ENCODE data around the gene SMYD2.

DNA sequence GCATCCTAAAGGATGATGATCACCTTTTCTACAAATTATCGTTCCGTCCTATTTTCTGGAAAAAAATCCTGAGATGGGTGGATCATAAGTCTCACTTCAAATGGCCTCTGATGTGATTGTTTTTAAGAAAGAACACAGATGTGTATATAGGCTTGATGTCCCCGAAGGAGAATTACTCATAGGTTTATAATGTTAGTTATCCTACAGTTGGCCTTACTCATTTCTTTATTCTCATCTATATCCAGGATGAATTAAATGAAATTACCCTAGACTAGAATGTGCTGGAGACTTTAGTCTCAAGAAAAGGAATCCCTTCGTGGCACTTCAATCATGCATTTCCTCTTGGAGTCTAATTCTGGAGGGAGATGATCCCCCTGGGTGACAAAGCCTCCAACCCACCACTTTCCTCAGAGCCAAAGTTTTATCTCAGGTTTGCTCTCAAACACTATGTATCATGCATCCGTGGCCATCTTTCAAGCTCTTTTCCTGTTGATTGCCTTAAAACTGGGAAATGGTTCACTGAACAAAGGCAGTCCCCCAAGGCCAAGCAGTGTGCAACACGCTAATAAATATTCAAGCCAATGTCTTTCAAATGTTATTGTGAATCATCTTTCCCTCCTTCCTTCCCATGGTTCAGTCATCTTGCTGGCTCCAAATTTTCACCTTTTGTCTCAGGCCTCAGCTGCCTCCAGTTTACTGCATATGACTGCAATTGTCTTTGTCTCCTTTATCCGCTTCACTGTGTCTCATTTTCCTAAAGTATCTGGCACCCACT is 32.5 kb upstream of the SMYD2 start:
- no peak for TF ChIP-seq POLR2A (IDR thresholded peaks at IDR 0.05; ENCODE audit: low read length)
- TF ChIP-seq GATA1 (IDR thresholded peaks at IDR 0.05; ENCODE audit: low read depth, low read length): no peak
